NCI-H2227 (cell line): ENCODE data around the gene SYT15B.
"Not testable (repeated sequence)": the region's sequence is repeated elsewhere in the genome, so short reads cannot be mapped to it uniquely, and the experiment has no call there.

ENCODE experiments used
- DNase-seq: peaks from one replicate; lab custom pipeline; 2025; ENCODE audit not compliant: unreplicated experiment; lab: John Stamatoyannopoulos, UW

Gene SYT15B

GRCh38 chr10:47730911-47731310, 32.5 kb downstream of the SYT15B start:
- not testable (repeated sequence) for DNase-seq

DNA sequence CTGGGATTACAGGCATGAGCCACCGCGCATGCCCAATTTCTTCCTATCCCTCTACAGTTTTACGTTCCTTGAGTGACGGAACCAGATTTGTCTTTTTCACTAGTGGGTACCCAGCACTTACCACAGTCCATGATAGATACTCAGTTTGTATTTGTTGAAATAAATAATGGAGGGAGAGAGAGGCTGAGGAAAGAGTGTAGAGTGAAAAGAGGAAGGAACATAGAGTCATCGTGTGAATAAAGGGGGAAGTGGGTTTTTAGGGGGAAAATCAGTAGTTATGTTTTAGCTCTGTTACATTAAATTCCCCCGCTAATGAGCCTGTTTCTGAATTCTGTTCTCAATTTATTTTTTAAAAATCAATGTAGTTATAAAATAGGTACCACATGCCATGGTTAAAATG, 37.7 kb downstream of the SYT15B start:
- DNase-seq, result not testable (repeated sequence)

GRCh38 chr10:47725047-47725446, 38.3 kb downstream of the SYT15B start:
- not testable (repeated sequence) for DNase-seq

DNA sequence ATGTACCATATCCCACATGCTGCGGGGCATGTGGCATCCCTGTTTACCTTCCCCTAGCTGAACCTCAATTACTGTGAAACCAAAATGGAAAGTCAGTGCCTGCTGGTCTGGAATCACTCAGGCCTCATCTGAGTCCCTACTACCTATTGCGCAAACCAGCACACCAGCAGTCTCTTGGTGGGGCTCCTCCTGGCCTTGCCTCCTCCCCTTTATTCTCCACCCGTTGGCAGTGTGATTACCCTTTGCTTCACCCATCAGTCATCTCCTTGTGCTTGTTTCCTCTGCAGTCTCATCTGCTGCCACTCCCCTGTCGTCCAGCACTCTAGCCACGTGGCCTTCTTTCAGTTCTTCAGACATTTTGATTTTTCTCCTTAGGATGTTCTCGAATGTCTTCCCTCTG, 39.3 kb downstream of the SYT15B start:
- not testable (repeated sequence) for DNase-seq

DNA sequence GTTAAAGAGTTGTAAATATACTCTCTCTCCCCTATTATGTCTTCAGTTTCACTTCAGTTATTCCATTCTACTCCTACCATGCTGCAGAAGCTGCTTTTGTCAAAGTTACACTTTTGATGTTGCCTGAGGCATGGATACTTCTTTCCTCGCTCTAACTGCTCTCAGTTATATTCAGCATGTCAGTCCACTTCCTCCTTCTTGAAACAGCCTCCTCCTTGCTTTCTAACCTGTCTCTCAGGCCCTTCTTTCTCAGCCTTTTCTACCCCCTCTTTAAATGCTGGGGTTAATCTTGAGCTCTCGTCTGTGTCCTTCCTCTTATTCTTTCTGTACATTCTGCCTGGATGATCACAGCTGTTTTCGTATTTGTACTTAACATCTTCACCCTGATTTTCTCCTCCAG, 40.0 kb downstream of the SYT15B start:
- DNase-seq, result not testable (repeated sequence)

GRCh38 chr10:47717011-47717769, 46.2 kb downstream of the SYT15B start:
- DNase-seq, result not testable (repeated sequence)
